Testis (tissue), 3 donors: ENCODE measurements around the gene OGFOD3. TPM values are rescaled to one million over a fixed set of nuclear protein-coding genes. Genes with fewer than 3 reads are reported as not detected.

Source experiments
- DNase-seq: peaks from one replicate; pipeline ENCODE4 v3.0.0-alpha.2; 2019
- H3K27ac ChIP-seq, 2 donors: fragments of 200-600 bp; sonication (generic); one replicate each; pipeline ENCODE4 v1.5.1; 2019
- H3K27me3 ChIP-seq: fragments of 200-600 bp; sonication (generic); one replicate; pipeline ENCODE4 v1.5.1; 2019
- H3K36me3 ChIP-seq: fragments of 200-600 bp; sonication (generic); one replicate; pipeline ENCODE4 v1.5.1; 2017; ENCODE audit warnings: low read depth; ENCODE audit errors: missing control alignments
- H3K4me1 ChIP-seq: fragments of 200-600 bp; sonication (generic); one replicate; pipeline ENCODE4 v1.5.1; 2019
- H3K4me3 ChIP-seq, 2 donors: fragments of 200-600 bp; sonication (generic); one replicate each; pipeline ENCODE4 v1.5.1; 2017 to 2019
- H3K9me3 ChIP-seq: fragments of 200-600 bp; sonication (generic); one replicate; pipeline ENCODE4 v1.5.1; 2017
- POLR2A ChIP-seq: fragments of 450-650 bp; IDR thresholded peaks from one replicate; pipeline ENCODE4 v1.6.1; 2017; ENCODE audit warnings: antibody characterized with exemption, mild to moderate bottlenecking, moderate library complexity
- WGBS, 2 donors: methylation state at CpG; one replicate each; pipeline ENCODE4 v1.1.5; 2018; 5-methylcytosine and 5-hydroxymethylcytosine counted together
- intact Hi-C: fragments of 100-400 bp; cut with DNase I; formaldehyde crosslinking; loops from one replicate; pipeline ENCODE4 v1.15.1; 2023; ENCODE audit warnings: low total_unique reads
- polyA plus RNA-seq: library from polyadenylated mRNA; stranded (reverse); fragments of 350-450 nt; fragmentation: Illumina TruSeq; extraction: RNeasy Lipid Tissue Mini Kit (QIAGEN cat#74804); gene quantifications from one replicate; pipeline ENCODE4 v1.2.3, GENCODE V29; 2014; ENCODE audit warnings: low read depth, low replicate concordance; ENCODE audit not compliant: insufficient read depth
- total RNA-seq, 2 donors: library from RNA; depleted of rRNA; stranded (reverse); fragments of >200 nt; gene quantifications; one replicate each; pipeline ENCODE4 v1.2.3, GENCODE V29; 2016
- TF ChIP-seq, protein P1 (sequence below), 3 experiments: fragments of 450-650 bp in 2 of 3; fragments of 200-600 bp in 1 of 3; sonication (generic) in 1 of 3; IDR thresholded peaks; one replicate each; pipeline ENCODE4 v1.5.1; 2016 to 2019; ENCODE audit warnings: antibody characterized with exemption in 3 of 3, mild to moderate bottlenecking in 2 of 3, moderate library complexity in 1 of 3

OGFOD3 gene
- total and polyA plus RNA-seq, 3 donors from 2014 or later: 19.6 to 37.4 (median 28.9) TPM

- H3K27ac ChIP-seq: no peak overlapping the region
- intact Hi-C loops: no loop called here
- TF ChIP-seq, protein P1, sequence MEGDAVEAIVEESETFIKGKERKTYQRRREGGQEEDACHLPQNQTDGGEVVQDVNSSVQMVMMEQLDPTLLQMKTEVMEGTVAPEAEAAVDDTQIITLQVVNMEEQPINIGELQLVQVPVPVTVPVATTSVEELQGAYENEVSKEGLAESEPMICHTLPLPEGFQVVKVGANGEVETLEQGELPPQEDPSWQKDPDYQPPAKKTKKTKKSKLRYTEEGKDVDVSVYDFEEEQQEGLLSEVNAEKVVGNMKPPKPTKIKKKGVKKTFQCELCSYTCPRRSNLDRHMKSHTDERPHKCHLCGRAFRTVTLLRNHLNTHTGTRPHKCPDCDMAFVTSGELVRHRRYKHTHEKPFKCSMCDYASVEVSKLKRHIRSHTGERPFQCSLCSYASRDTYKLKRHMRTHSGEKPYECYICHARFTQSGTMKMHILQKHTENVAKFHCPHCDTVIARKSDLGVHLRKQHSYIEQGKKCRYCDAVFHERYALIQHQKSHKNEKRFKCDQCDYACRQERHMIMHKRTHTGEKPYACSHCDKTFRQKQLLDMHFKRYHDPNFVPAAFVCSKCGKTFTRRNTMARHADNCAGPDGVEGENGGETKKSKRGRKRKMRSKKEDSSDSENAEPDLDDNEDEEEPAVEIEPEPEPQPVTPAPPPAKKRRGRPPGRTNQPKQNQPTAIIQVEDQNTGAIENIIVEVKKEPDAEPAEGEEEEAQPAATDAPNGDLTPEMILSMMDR (IDR thresholded peaks at IDR 0.05): no peak
- TF ChIP-seq POLR2A: no peak
- H3K4me1 ChIP-seq: no peaks in the 10 kb centered on the region
- no peaks in the 10 kb centered on the region for H3K9me3 ChIP-seq
- WGBS, 2 donors: 90 to 95% methylated on average over 37 to 38 of the region's 38 CpGs
- H3K36me3 ChIP-seq: no peaks in the 10 kb centered on the region
- no peaks in the 10 kb centered on the region for H3K27me3 ChIP-seq
- no peak for DNase-seq
- no peak overlapping the region for H3K4me3 ChIP-seq
Observed at GRCh38 chr17:82397449-82398335, 20.7 kb downstream of the OGFOD3 start.

DNA sequence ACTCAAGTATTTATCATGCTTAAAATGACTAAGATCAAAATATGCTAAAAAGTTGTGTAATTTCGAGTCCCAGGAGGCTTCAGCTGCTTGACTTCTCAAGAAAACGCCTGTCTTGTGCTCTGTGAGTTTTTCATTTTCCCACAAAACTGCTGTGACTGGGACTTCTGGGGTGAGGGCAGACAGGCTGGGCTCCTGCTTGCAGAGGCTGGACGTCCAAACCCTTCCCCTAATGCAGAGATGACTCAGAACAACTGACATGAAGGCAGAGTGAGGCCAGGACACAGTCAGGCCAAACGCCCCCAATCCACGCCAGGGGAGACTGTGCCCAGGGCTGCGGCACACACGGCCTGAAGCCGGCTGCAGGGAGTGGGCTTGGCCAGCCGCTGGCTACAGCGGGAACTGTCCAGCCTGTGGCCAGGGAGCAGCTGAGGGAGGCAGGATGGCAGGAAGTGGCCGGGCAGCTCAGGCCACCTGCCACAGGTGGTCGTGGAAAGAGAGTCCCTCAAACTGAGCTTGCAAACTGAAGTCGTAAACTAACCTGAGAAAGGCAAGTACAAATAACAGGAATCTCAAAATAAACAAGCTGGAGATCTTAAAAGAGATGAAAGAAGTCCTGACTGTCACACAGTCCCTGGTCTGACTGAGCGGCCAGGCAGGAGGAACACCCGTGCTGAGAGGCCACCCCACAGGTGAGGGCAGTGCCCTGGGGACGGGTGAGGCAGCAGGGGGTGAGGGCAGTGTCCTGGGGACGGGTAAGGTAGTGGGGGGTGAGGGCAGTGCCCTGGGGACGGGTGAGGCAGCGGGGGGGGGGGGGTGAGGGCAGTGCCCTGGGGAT, 21.6 kb downstream of the OGFOD3 start:
- no peaks in the 10 kb centered on the region for H3K9me3 ChIP-seq
- DNase-seq: no peak
- WGBS, 2 donors: 83% methylated on average over 19 of the region's 19 CpGs
- no peak overlapping the region for H3K4me3 ChIP-seq
- H3K27ac ChIP-seq: no peak overlapping the region
- no peaks in the 10 kb centered on the region for H3K36me3 ChIP-seq
- no peaks in the 10 kb centered on the region for H3K4me1 ChIP-seq
- H3K27me3 ChIP-seq: no peaks in the 10 kb centered on the region
- intact Hi-C loops: no loop called here
- TF ChIP-seq POLR2A: no peak
- TF ChIP-seq, protein P1 (IDR thresholded peaks at IDR 0.05): no peak

DNA sequence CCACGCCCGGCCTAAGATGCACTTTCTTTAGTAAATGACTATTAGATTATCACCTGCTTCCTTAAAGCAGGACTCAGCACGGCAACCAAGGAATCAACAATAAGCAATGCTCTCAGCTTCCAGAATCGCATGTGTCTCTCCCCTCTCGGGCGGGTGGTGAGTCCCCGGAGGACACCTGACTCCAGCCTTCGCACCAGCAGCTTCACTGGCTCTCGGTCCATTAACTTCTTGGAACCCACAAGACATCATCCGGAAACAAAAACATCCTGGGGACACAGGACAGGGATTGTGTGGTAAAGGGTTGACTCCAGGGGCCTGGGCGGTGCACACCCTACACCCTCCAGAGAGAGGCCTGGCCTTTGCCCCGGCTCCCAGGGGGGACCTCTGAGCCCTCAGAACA, 24.1 kb downstream of the OGFOD3 start:
- WGBS, 2 donors: 85 to 97% methylated on average over 9 to 12 of the region's 12 CpGs
- no peaks in the 10 kb centered on the region for H3K36me3 ChIP-seq
- H3K27ac ChIP-seq: no peak overlapping the region
- TF ChIP-seq, protein P1 (IDR thresholded peaks at IDR 0.05): no peak
- TF ChIP-seq POLR2A: no peak
- no peaks in the 10 kb centered on the region for H3K9me3 ChIP-seq
- no peak overlapping the region for H3K4me3 ChIP-seq
- H3K27me3 ChIP-seq: no peaks in the 10 kb centered on the region
- no peaks in the 10 kb centered on the region for H3K4me1 ChIP-seq
- intact Hi-C loops: no loop called here
- no peak for DNase-seq

- H3K4me1 ChIP-seq: no peaks in the 10 kb centered on the region
- no peaks in the 10 kb centered on the region for H3K27me3 ChIP-seq
- intact Hi-C loops: no loop called here
- no peak overlapping the region for H3K27ac ChIP-seq
- no peak overlapping the region for H3K4me3 ChIP-seq
- WGBS, 2 donors: 90 to 93% methylated on average over 15 of the region's 15 CpGs
- H3K9me3 ChIP-seq: no peaks in the 10 kb centered on the region
- no peak for DNase-seq
- TF ChIP-seq POLR2A: no peak
- TF ChIP-seq, protein P1 (IDR thresholded peaks at IDR 0.05): no peak
- no peaks in the 10 kb centered on the region for H3K36me3 ChIP-seq
Observed at GRCh38 chr17:82392941-82393340, 25.4 kb downstream of the OGFOD3 start.
